Activated CD8-positive, alpha-beta T cell treated with anti-CD3 and anti-CD28 coated beads for 36 hours (primary cell): ENCODE results near the gene AGT. TPM values are rescaled to one million over a fixed set of nuclear protein-coding genes. Genes with fewer than 3 reads are reported as not detected.

Experiments used
- ATAC-seq: fragments of 200-7000 bp; cut with Tn5 transposase; one replicate; pipeline ENCODE4 v1.10.0; 2021; ENCODE audit warnings: mild to moderate bottlenecking, moderate library complexity
- CTCF ChIA-PET: fragments of 350-600 bp; sonication (Branson Sonifier 250); formaldehyde crosslinking; loops from one replicate; lab custom pipeline; 2021; ENCODE audit warnings: antibody characterized with exemption; lab: Charles Lee
- POLR2A ChIA-PET: fragments of 350-600 bp; sonication (Branson Sonifier 250); formaldehyde crosslinking; loops from one replicate; lab custom pipeline; 2021; ENCODE audit warnings: antibody characterized with exemption; lab: Charles Lee
- DNase-seq: peaks from one replicate; pipeline ENCODE4 v3.0.0-alpha.2; 2020
- H3K27ac Mint-ChIP-seq: one replicate; pipeline ENCODE4 v1.8.0; 2021; ENCODE audit warnings: mild to moderate bottlenecking, mixed read lengths
- H3K27me3 Mint-ChIP-seq: one replicate; pipeline ENCODE4 v1.8.0; 2021; ENCODE audit warnings: mixed read lengths
- H3K36me3 Mint-ChIP-seq: one replicate; pipeline ENCODE4 v1.8.0; 2021; ENCODE audit warnings: low read depth, mixed read lengths
- H3K4me1 Mint-ChIP-seq: one replicate; pipeline ENCODE4 v1.8.0; 2021; ENCODE audit warnings: low read depth, mixed read lengths
- H3K4me3 Mint-ChIP-seq: one replicate; pipeline ENCODE4 v1.8.0; 2021; ENCODE audit warnings: mild to moderate bottlenecking, moderate library complexity, mixed read lengths
- H3K9me3 Mint-ChIP-seq: one replicate; pipeline ENCODE4 v1.8.0; 2021; ENCODE audit warnings: mixed read lengths
- intact Hi-C: fragments of 100-400 bp; cut with micrococcal nuclease; formaldehyde crosslinking; loops from one replicate; pipeline ENCODE4 v1.10.0; 2022
- total RNA-seq, 2 experiments: library from RNA; stranded (reverse); gene quantifications; one replicate each; pipeline ENCODE4 v1.2.3, GENCODE V29; 2021
- TF ChIP-seq, protein P1 (sequence below): fragments of 200-600 bp; IDR thresholded peaks from one replicate; pipeline ENCODE4 v1.8.0; 2022; ENCODE audit warnings: antibody characterized with exemption, mild to moderate bottlenecking

The AGT gene
- total RNA-seq, 2 experiments from 2014 or later = not detected

- TF ChIP-seq, protein P1, sequence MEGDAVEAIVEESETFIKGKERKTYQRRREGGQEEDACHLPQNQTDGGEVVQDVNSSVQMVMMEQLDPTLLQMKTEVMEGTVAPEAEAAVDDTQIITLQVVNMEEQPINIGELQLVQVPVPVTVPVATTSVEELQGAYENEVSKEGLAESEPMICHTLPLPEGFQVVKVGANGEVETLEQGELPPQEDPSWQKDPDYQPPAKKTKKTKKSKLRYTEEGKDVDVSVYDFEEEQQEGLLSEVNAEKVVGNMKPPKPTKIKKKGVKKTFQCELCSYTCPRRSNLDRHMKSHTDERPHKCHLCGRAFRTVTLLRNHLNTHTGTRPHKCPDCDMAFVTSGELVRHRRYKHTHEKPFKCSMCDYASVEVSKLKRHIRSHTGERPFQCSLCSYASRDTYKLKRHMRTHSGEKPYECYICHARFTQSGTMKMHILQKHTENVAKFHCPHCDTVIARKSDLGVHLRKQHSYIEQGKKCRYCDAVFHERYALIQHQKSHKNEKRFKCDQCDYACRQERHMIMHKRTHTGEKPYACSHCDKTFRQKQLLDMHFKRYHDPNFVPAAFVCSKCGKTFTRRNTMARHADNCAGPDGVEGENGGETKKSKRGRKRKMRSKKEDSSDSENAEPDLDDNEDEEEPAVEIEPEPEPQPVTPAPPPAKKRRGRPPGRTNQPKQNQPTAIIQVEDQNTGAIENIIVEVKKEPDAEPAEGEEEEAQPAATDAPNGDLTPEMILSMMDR = no peak
- DNase-seq = no peak
- no peaks in the 10 kb centered on the region for H3K27me3 Mint-ChIP-seq
- H3K4me1 Mint-ChIP-seq = no peaks in the 10 kb centered on the region
- no peak overlapping the region for H3K27ac Mint-ChIP-seq
- ATAC-seq = no peak
- H3K36me3 Mint-ChIP-seq = peaks cover 17% of the 10 kb centered on the region
- ChIA-PET CTCF (interaction anchor here (2.1 kb wide), 1 partner anchor 54 kb away, joined by 4 read pairs; the partner anchor contains the start of gene COG2), POLR2A (no interaction called here)
- H3K4me3 Mint-ChIP-seq = no peak overlapping the region
- intact Hi-C loops = no loop called here
- no peaks in the 10 kb centered on the region for H3K9me3 Mint-ChIP-seq
Measured at GRCh38 chr1:230696218-230696617, 17.7 kb downstream of the AGT start.

DNA sequence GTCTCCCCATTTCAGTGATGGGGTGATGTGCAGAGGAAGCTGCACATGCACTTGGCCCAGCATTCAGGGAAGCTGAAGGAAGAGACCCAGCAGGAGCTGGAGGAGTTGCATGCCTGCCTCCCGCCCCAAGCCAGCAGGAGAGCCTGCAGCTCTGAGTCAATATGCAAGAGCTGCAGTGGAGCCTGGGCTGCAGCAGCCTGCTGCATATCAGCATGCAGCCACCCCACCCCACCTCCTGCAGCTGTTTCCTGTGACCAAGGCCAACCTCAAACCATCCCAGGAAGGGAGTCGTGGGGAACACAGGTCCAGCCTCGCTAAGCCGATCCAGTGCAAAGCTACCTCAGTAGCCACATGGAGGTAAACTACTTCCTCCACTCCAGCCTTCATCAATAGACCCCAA, 18.9 kb downstream of the AGT start:
- no peak overlapping the region for H3K27ac Mint-ChIP-seq
- no peak for DNase-seq
- ATAC-seq = no peak
- no peak overlapping the region for H3K4me3 Mint-ChIP-seq
- POLR2A ChIA-PET = interaction anchor here (0.8 kb wide), 1 partner anchor 44 kb away, joined by 3 read pairs; no protein-coding TSS in a partner anchor
- H3K36me3 Mint-ChIP-seq = peaks cover 18% of the 10 kb centered on the region
- CTCF ChIA-PET = interaction anchor here (2.1 kb wide), 1 partner anchor 53 kb away, joined by 4 read pairs; the partner anchor contains the start of gene COG2
- H3K4me1 Mint-ChIP-seq = no peaks in the 10 kb centered on the region
- intact Hi-C loops = no loop called here
- TF ChIP-seq, protein P1 = no peak
- no peaks in the 10 kb centered on the region for H3K27me3 Mint-ChIP-seq
- H3K9me3 Mint-ChIP-seq = no peaks in the 10 kb centered on the region

- Mint-ChIP-seq H3K9me3 (no peaks in the 10 kb centered on the region), H3K27ac (no peak overlapping the region), H3K36me3 (peaks cover 23% of the 10 kb centered on the region), H3K4me1 (no peaks in the 10 kb centered on the region), H3K27me3 (no peaks in the 10 kb centered on the region), H3K4me3 (no peak overlapping the region)
- intact Hi-C loops = no loop called here
- ATAC-seq (no peak), DNase-seq (no peak)
- POLR2A ChIA-PET = interaction anchor here (0.8 kb wide), 1 partner anchor 43 kb away, joined by 3 read pairs; no protein-coding TSS in a partner anchor
- CTCF ChIA-PET = no interaction called here
- TF ChIP-seq, protein P1 = no peak
Measured at GRCh38 chr1:230694464-230694863, 19.5 kb downstream of the AGT start.

- H3K9me3 Mint-ChIP-seq = no peaks in the 10 kb centered on the region
- H3K4me3 Mint-ChIP-seq = no peak overlapping the region
Measured at GRCh38 chr1:230693777-230694176, 20.1 kb downstream of the AGT start.

DNA sequence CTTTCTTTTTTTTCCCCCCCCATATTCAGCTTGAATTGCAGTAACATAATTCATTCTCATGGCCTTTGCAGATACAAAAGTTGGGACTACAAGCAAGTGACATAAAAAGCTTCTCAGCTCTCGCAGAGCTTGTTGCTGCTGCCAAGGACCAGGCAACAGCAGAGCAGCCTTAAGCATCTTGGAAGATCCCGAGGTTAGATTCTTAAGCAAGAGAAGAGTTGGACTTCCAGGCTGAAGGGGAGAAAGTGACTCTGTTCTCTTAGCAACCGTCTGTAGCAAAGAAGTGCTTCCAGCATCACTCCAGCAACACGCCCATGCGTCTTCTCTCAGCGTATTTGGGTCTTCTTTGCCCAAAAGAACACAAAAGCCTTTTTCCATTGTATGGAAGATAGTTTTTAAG, 20.7 kb downstream of the AGT start:
- DNase-seq (no peak), ATAC-seq (no peak)
- no peaks in the 10 kb centered on the region for H3K4me1 Mint-ChIP-seq
- no peak overlapping the region for H3K4me3 Mint-ChIP-seq
- ChIA-PET CTCF (no interaction called here), POLR2A (no interaction called here)
- no peak overlapping the region for H3K27ac Mint-ChIP-seq
- H3K9me3 Mint-ChIP-seq = no peaks in the 10 kb centered on the region
- TF ChIP-seq, protein P1 = no peak
- H3K36me3 Mint-ChIP-seq = peaks cover 28% of the 10 kb centered on the region
- intact Hi-C loops = no loop called here
- no peaks in the 10 kb centered on the region for H3K27me3 Mint-ChIP-seq

More at GRCh38 chr1:230693777-230694176, 20.1 kb downstream of the AGT start:
- ChIA-PET POLR2A (no interaction called here), CTCF (no interaction called here)
- intact Hi-C loops = no loop called here
- Mint-ChIP-seq H3K4me1 (no peaks in the 10 kb centered on the region), H3K27me3 (no peaks in the 10 kb centered on the region), H3K36me3 (peaks cover 25% of the 10 kb centered on the region), H3K27ac (no peak overlapping the region)
- no peak for DNase-seq
- TF ChIP-seq, protein P1 = no peak
- no peak for ATAC-seq
